Neutrophil (primary cell): ENCODE measurements around the gene FBP2.

Experiments used
- H3K27ac ChIP-seq: fragments of 200-600 bp; sonication (generic); 2 replicates; pipeline ENCODE4 v1.5.1; 2016; ENCODE audit warnings: mild to moderate bottlenecking, moderate library complexity
- H3K27me3 ChIP-seq: fragments of 200-600 bp; sonication (generic); 2 replicates; pipeline ENCODE4 v1.6.0; 2016; ENCODE audit warnings: mild to moderate bottlenecking
- H3K36me3 ChIP-seq: fragments of 200-600 bp; sonication (generic); 2 replicates; pipeline ENCODE4 v1.5.1; 2017
- H3K4me1 ChIP-seq, 2 experiments: fragments of 200-600 bp in 1 of 2; sonication (generic) in 1 of 2; 1 replicate in 1 of 2; 2 replicates in 1 of 2; pipeline versions ENCODE4 v1.5.1 to v1.6.1; 2013 to 2016; ENCODE audit warnings: low read depth in 1 of 2, low read length in 1 of 2, mild to moderate bottlenecking in 1 of 2, moderate library complexity in 1 of 2; ENCODE audit not compliant: control insufficient read depth in 1 of 2, insufficient read depth in 1 of 2
- H3K4me3 ChIP-seq, 2 experiments: fragments of 200-600 bp in 1 of 2; sonication (generic) in 1 of 2; 1 replicate in 1 of 2; 2 replicates in 1 of 2; pipeline ENCODE4 v1.5.1; 2013 to 2016; ENCODE audit warnings: low read depth in 1 of 2, low read length in 1 of 2, mild to moderate bottlenecking in 1 of 2, moderate library complexity in 1 of 2
- H3K9me3 ChIP-seq: fragments of 200-600 bp; sonication (generic); 2 replicates; pipeline ENCODE4 v1.5.1; 2016
- TF ChIP-seq, protein P1 (sequence below): fragments of 200-600 bp; sonication (generic); IDR thresholded peaks from 2 replicates; pipeline ENCODE4 v1.5.1; 2016; ENCODE audit warnings: antibody characterized with exemption

The FBP2 gene

DNA sequence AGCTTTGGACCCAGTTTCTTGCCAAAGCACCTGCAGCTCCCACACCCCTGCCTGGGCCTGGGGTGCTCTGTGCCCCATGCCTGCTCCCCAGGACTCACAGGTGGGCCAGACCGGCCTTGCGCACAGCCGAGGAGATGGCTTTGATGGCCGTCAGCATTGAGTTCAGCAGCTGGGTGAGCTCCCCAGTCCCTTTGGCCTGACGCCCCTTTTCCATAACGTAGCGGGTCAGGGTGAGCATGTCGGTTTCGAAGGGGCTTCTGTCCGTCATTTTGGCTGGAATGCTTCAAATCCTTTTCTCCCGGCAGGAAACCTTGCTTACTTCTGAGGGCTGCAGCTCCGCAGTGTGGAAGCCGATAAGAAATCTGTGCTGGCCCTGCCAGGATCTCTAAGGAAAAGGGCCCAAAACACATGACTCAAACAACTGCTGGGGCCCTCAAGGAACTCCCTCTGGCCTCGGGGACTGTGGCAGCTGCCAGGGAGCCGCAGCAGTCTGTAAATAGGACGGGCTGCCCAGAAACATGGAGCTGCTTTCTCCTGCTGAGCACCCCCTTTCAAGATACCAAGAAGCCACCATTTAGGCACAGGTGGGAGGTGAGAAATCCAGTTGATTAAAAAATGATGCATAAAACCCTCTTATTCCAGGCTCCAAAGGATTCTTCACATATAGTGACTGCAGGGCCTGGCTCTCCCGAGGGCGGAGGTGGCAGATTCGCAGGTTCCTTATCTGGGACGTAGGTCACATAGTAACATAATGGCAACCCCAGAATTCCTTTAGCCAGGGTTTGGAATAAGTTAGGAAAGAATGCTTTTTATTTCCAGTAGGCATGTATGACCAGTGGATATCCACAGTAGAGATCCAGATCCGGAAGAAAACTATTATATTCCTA, at the start of gene FBP2:
TSS of gene FBP2 (minus strand) at position 366 of the 887 bp plus-strand sequence. CDS start at position 268, 98 bp downstream.
- H3K4me3 ChIP-seq = no peak within 1 kb of the TSS
- H3K9me3 ChIP-seq = no peaks in the 10 kb centered on the region
- TF ChIP-seq, protein P1, sequence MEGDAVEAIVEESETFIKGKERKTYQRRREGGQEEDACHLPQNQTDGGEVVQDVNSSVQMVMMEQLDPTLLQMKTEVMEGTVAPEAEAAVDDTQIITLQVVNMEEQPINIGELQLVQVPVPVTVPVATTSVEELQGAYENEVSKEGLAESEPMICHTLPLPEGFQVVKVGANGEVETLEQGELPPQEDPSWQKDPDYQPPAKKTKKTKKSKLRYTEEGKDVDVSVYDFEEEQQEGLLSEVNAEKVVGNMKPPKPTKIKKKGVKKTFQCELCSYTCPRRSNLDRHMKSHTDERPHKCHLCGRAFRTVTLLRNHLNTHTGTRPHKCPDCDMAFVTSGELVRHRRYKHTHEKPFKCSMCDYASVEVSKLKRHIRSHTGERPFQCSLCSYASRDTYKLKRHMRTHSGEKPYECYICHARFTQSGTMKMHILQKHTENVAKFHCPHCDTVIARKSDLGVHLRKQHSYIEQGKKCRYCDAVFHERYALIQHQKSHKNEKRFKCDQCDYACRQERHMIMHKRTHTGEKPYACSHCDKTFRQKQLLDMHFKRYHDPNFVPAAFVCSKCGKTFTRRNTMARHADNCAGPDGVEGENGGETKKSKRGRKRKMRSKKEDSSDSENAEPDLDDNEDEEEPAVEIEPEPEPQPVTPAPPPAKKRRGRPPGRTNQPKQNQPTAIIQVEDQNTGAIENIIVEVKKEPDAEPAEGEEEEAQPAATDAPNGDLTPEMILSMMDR = no peak
- H3K36me3 ChIP-seq = no peaks in the 10 kb centered on the region
- no peaks in the 10 kb centered on the region for H3K4me1 ChIP-seq
- no peaks in the 10 kb centered on the region for H3K27me3 ChIP-seq
- no peak within 1 kb of the TSS for H3K27ac ChIP-seq

DNA sequence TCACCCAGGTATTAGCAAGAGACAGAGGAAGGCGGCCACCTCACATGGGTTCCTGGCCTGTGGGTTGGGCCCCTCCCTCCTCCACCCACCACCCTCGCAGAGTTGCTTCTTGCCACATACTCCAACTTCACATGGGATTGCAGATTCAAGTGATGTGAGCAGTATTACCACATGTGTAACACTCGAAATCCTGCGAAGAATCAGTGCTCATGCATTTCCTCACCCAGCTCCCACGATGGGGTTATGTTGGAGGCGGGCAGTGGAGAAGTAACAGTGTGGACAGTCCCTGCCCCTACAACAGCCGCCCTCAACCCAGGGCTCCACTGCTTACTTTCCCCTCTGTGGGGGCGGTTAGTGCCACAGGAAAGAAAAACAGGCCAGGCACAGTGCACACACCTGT, 49.6 kb upstream of the FBP2 start:
- H3K27me3 ChIP-seq = peaks cover 2% of the 10 kb centered on the region

DNA sequence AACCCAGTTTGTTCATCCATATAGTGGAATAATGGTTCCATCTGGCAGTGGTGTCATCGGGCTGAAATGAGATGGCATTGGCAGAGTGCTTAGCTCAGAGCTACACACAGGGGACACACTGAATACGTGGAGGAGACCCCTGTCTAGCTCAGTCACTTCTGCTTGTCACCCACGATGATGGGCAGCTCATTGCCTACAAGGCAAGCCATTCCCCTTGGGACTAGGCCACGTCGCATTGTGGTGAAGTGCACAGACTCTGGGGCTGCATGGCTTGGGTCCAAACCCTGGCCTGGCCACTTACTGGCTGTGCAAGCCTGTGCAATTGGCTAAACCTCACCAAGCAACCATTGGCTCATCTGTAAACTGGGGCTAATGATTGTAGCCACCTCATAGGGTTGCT, 48.9 kb upstream of the FBP2 start:
- Histone ChIP-seq H3K4me3 (no peak overlapping the region), H3K9me3 (no peaks in the 10 kb centered on the region), H3K27ac (no peak overlapping the region), H3K27me3 (peaks cover 4% of the 10 kb centered on the region), H3K4me1 (peaks cover 34 to 35% of the 10 kb centered on the region in 2 experiments), H3K36me3 (no peaks in the 10 kb centered on the region)
- TF ChIP-seq, protein P1 = no peak

More for the DNA sequence above, 49.6 kb upstream of the FBP2 start:
- H3K27ac ChIP-seq = no peak overlapping the region
- peaks cover 32 to 34% of the 10 kb centered on the region in 2 experiments for H3K4me1 ChIP-seq
- H3K9me3 ChIP-seq = no peaks in the 10 kb centered on the region
- TF ChIP-seq, protein P1 = no peak
- H3K36me3 ChIP-seq = no peaks in the 10 kb centered on the region
- no peak overlapping the region for H3K4me3 ChIP-seq

DNA sequence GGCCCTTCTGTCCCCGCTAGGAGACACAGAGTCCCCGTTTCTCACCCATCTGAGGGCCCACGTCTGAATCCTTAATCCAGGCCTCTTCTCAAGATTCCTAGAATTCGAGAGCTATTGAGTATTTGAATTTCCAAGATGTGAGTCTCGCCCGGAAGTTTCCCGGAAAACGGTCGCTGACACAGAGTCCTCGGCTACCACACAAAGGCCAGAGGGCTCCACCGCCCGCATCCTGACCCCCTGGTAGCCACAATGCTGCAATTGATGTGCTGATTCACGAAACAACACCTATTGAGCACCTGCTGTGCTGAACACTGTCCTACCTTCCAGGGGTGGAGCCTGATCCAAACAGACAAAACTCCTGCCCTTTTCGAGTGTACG, 46.4 kb upstream of the FBP2 start:
- H3K4me1 ChIP-seq = peaks cover 34 to 35% of the 10 kb centered on the region in 2 experiments

DNA sequence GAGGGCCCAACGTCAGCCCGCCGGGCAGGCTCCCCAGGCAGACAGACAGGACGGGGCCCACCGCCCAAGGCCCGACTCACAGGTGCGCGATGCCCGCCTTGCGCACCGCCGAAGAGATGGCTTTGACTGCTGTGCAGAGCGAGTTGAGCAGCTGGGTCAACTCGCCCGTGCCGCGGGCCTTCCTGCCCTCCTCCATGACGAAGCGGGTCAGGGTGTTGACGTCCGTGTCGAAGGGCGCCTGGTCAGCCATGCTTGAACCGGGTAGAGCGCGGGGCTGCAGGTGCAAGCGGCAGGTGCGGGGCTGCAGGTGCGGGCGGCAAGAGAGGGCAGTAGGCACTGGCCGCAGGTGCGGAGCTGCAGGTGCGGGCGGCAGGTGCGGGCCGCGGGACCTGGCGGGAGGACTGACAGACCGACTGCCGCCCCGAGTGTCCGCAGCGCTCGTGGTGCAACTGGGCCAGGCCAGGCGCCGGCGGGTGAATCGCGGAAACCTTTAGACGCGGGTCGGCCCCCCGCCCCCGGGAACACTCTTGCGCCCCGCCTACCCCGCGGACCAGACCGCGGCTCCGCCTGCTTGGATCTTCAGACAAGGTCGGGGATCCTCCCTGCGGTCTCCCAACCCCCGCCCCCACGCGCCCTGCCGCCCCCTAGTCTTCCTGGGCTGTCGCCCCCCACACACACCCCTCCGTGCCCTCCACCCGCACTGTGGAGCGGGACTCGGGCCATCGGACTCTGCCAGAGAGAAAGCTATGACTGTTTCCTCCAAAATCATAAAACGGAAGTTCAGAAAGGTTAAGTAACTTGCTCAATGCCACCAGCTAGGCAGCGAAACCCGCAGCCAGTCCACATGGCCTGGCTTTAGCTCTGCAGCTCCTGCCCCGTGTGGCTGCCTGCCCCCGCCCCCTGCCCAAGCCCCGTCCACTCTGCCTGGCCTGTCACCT, 45.7 kb upstream of the FBP2 start, which contains the start of gene FBP1:
TSS of gene FBP1 (minus strand) at position 458 of the 938 bp plus-strand sequence. CDS start at position 250, 208 bp downstream.
- Histone ChIP-seq H3K9me3 (no peaks in the 10 kb centered on the region), H3K4me1 (peaks cover 34 to 35% of the 10 kb centered on the region in 2 experiments), H3K27me3 (peaks cover 4% of the 10 kb centered on the region), H3K36me3 (no peaks in the 10 kb centered on the region), H3K4me3 (peak within 1 kb of the TSS; percentile 77 to 91), H3K27ac (peak within 1 kb of the TSS; percentile 92)
- TF ChIP-seq, protein P1 = no peak

More for the DNA sequence above, 46.4 kb upstream of the FBP2 start:
- Histone ChIP-seq H3K4me3 (peak overlapping the region; percentile 77 to 91), H3K27me3 (peaks cover 4% of the 10 kb centered on the region), H3K27ac (peak overlapping the region; percentile 92), H3K36me3 (no peaks in the 10 kb centered on the region), H3K9me3 (no peaks in the 10 kb centered on the region)
- TF ChIP-seq, protein P1 = no peak
